ENCODE data around the gene HOXA4. TPM values are rescaled to one million over a fixed set of nuclear protein-coding genes. Genes with fewer than 3 reads are reported as not detected.

The HOXA4 gene
- total RNA-seq, 1 donor from 2014 or later, result not detected

DNA sequence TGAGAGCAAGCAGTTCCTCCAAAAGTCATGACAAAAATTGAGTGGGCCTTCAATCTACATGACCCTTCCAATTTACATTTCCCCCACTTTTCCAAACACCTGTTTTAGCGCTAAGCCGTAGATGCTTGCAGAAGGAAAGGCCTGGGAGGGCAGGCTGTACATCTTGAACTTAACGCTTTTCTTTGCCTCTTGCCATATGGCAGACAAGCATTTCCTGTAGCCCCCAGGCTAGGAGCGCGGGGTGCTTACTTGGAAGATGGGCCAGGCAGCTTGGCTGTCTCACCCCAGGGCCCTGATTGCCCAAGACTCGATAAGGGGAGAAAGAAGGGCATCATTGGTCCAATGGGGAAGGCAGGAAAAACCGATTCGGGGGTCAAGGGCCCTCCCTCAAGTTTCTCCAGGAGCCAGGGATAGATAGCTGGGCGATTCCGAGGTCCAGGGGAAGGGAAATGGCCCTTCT, 41.8 kb upstream of the HOXA4 start:
- H3K36me3 Mint-ChIP-seq (ENCODE audit: unreplicated experiment), result peaks cover 4% of the 10 kb centered on the region
- H3K4me1 Mint-ChIP-seq (ENCODE audit: low read depth, unreplicated experiment), result no peaks in the 10 kb centered on the region
- TF ChIP-seq, protein P1, sequence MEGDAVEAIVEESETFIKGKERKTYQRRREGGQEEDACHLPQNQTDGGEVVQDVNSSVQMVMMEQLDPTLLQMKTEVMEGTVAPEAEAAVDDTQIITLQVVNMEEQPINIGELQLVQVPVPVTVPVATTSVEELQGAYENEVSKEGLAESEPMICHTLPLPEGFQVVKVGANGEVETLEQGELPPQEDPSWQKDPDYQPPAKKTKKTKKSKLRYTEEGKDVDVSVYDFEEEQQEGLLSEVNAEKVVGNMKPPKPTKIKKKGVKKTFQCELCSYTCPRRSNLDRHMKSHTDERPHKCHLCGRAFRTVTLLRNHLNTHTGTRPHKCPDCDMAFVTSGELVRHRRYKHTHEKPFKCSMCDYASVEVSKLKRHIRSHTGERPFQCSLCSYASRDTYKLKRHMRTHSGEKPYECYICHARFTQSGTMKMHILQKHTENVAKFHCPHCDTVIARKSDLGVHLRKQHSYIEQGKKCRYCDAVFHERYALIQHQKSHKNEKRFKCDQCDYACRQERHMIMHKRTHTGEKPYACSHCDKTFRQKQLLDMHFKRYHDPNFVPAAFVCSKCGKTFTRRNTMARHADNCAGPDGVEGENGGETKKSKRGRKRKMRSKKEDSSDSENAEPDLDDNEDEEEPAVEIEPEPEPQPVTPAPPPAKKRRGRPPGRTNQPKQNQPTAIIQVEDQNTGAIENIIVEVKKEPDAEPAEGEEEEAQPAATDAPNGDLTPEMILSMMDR (IDR thresholded peaks at IDR 0.05; ENCODE audit: partially characterized antibody, unreplicated experiment), result no peak
- peaks cover 40% of the 10 kb centered on the region for H3K27me3 Mint-ChIP-seq (ENCODE audit: unreplicated experiment)
- H3K27ac Mint-ChIP-seq (ENCODE audit: unreplicated experiment), result no peak overlapping the region
- H3K9me3 Mint-ChIP-seq (ENCODE audit: unreplicated experiment), result peaks cover 12% of the 10 kb centered on the region
- DNase-seq, result peak; percentile 13
- H3K4me3 Mint-ChIP-seq (ENCODE audit: unreplicated experiment), result peak overlapping the region; percentile 36

DNA sequence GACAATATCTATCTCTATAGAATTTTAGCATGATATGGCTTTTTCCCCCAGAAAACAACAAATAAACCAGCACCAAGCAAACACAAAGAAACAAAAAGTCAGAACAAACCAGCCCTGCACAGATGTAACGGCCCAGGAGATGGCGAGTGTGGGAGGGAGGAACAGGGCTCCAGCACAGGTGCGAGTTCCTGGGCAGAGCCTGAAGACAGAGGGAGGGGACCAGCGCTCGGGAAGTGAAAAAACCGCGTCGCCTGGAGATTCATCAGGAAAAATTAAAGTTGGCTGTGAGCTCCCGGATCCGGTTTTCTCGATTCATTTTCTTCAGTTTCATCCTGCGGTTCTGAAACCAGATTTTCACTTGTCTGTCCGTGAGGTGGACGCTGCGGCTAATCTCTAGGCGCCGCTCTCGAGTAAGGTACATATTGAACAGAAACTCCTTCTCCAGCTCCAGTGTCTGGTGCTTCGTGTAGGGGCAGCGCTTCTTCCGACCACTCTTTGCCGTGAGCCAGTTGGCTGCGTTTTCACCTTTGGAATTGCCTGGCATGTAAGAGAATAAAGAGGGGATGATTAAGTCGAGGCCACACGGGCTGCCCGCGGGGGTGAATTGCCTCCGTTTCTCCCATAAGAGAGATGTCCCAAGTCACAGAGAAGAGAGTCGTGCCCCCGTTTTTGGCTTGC, 41.2 kb upstream of the HOXA4 start:
- H3K27me3 Mint-ChIP-seq (ENCODE audit: unreplicated experiment), result peaks cover 43% of the 10 kb centered on the region
- H3K36me3 Mint-ChIP-seq (ENCODE audit: unreplicated experiment), result peaks cover 4% of the 10 kb centered on the region
- TF ChIP-seq, protein P1 (IDR thresholded peaks at IDR 0.05; ENCODE audit: partially characterized antibody, unreplicated experiment), result no peak
- peak; percentile 16 for DNase-seq
- H3K9me3 Mint-ChIP-seq (ENCODE audit: unreplicated experiment), result peaks cover 13% of the 10 kb centered on the region
- no peak overlapping the region for H3K27ac Mint-ChIP-seq (ENCODE audit: unreplicated experiment)
- no peak overlapping the region for H3K4me3 Mint-ChIP-seq (ENCODE audit: unreplicated experiment)
- no peaks in the 10 kb centered on the region for H3K4me1 Mint-ChIP-seq (ENCODE audit: low read depth, unreplicated experiment)

DNA sequence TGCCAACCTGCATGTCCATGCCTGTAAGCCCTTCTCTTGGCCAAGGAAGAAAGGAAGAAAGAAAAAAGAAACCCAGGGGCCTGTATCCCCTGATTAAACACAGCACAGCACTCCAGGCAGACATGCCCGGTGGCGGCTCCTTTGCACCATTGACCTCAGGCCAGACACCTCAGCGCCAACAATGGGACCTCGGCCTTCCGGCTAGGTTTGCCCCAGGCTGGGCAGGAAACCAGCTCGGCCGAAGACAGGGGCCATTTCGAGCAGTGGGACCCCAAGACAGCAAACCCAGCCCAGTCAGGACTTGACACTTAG, 40.7 kb upstream of the HOXA4 start:
- Mint-ChIP-seq H3K4me1 (ENCODE audit: low read depth, unreplicated experiment) (no peaks in the 10 kb centered on the region), H3K27me3 (ENCODE audit: unreplicated experiment) (peaks cover 43% of the 10 kb centered on the region), H3K36me3 (ENCODE audit: unreplicated experiment) (peaks cover 4% of the 10 kb centered on the region), H3K9me3 (ENCODE audit: unreplicated experiment) (peaks cover 13% of the 10 kb centered on the region), H3K4me3 (ENCODE audit: unreplicated experiment) (no peak overlapping the region), H3K27ac (ENCODE audit: unreplicated experiment) (no peak overlapping the region)
- peak; percentile 21 for DNase-seq
- TF ChIP-seq, protein P1 (IDR thresholded peaks at IDR 0.05; ENCODE audit: partially characterized antibody, unreplicated experiment), result no peak

DNA sequence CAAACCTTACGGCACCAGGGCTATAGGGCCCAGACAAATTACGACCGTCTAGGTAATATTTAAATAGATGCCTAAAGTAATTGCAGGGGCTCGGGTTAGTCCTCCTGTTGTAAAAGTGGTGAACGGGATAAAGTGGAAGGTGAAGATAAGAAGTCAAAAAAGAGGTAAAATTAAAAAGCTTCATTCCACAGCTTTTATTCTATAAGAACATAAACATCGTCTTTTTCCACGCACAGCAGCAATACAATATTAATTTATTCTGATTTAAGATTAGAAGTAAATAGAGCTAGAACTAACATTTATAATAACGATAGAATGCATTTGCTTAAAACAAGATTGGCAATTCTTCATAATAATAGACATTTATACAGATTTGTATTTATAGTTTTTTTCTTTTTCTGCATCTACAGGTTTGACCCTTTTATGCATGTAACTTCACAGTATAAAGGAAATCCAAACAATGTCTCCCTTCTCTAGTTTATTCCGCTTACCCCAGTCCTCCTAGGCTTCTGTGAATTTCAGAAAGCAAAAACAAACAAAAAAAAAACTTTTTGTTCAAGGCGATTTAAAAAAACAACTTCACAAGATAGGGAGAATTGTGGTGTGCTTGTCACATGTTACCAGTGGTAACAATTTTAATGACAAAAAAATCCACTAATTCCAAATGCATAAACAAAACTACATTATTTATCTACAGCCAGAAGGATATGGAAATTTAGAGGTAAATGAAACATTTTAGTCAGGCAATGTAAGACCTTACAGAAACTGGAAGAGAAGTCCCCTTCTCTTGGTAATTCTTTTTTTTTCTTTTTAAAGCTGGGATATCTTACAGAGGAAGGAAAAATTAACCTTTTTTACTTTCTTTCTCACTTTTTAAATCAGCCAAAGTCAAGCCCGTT, 40.1 kb upstream of the HOXA4 start:
- peaks cover 4% of the 10 kb centered on the region for H3K36me3 Mint-ChIP-seq (ENCODE audit: unreplicated experiment)
- peaks cover under 1% of the 10 kb centered on the region for H3K4me1 Mint-ChIP-seq (ENCODE audit: low read depth, unreplicated experiment)
- peaks cover 17% of the 10 kb centered on the region for H3K9me3 Mint-ChIP-seq (ENCODE audit: unreplicated experiment)
- TF ChIP-seq, protein P1 (IDR thresholded peaks at IDR 0.05; ENCODE audit: partially characterized antibody, unreplicated experiment), result no peak
- no peak for DNase-seq
- no peak overlapping the region for H3K27ac Mint-ChIP-seq (ENCODE audit: unreplicated experiment)
- H3K4me3 Mint-ChIP-seq (ENCODE audit: unreplicated experiment), result no peak overlapping the region
- H3K27me3 Mint-ChIP-seq (ENCODE audit: unreplicated experiment), result peaks cover 41% of the 10 kb centered on the region
